ELR (cell line): ENCODE data around the gene SPON1.
"Not testable (repeated sequence)": the region's sequence is repeated elsewhere in the genome, so short reads cannot be mapped to it uniquely, and the experiment has no call there.

ENCODE experiments used
- DNase-seq: peaks from one replicate; pipeline ENCODE4 v3.0.0-alpha.2; 2015; ENCODE audit warnings: low read depth

The SPON1 gene

DNA sequence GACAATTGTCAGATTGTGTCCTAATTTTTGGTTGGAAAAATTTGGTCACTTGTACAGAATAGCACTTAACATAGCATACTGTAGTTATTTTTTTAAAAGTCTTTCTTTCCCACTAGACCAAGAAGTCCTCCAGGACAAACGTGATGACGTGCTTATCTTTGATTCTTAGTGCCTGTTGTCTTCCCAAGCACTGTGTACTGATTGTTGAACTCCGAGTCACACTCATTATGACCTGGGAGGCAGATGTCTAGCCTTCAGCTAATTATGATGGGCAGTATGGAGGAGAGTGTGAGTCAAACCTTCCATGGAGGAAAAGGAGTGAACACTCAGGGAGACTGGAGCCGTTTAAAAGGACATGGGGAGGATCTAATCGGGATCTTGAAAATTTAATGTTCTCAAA is 119.8 kb downstream of the SPON1 start:
- no peak for DNase-seq

DNA sequence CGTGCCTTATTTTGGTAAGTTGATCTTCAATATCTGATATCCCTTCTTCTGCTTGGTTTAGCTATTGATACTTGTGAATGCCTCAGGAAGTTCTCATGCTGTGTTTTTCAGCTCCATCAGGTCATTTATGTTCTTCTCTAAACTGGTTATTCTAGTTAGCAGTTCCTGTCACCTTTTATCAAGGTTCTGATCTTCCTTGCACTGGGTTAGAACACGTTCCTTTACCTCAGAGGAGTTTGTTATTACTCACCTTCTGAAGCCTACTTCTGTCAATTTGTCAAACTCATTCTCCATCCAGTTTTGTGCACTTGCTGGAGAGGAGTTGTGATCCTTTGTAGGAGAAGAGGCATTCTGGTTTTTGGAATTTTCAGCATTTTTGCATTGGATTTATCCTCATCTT is 126.3 kb downstream of the SPON1 start:
- not testable (repeated sequence) for DNase-seq

DNA sequence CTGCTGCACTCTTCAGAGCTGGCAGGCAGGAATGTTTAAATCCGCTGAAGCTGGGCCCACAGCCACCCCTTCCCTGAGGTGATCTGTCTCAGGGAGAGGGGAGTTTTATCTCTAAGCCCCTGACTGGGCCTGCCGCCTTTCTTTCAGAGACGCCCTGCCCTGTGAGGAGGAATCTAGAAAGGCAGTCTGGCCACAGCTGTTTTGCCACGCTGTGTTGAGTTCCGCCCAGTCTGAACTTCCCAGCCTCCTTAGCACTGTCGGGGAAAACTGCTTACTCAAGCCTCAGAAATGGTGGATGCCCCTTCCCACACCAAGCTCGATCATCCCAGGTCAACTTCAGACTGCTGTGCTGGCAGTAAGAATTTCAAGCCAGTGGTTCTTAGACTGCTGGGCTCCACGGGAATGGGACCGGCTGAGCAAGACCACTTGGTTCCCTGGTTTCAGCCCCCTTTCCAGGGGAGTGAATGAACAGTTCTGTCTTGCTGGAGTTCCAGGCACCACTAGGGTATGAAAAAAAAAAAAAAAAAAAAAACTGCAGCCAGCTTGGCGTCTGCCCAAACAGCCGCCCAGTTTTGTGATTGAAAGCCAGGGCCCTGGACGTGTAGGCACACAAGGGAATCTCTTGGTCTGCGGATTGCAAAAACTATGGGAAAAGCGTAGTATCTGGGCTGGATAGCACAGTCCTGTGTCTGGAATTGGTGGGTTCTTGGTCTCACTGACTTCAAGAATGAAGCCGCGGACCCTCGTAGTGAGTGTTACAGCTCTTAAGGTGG is 127.4 kb downstream of the SPON1 start:
- DNase-seq = no peak

DNA sequence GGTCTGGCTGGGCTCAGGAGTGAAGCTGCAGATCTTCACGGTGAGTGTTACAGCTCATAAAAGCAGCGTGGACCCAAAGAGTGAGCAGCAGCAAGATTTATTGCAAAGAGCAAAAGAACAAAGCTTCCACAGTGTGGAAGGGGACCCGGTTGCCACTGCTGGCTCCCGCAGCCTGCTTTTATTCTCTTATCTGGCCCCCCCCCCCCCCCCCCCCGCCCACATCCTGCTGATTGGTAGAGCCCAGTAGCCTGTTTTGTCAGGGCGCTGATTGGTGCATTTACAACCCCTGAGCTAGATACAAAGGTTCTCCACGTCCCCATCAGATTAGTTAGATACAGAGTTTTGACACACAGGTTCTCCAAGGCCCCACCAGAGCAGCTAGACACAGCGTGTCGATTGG is 128.1 kb downstream of the SPON1 start:
- not testable (repeated sequence) for DNase-seq

DNA sequence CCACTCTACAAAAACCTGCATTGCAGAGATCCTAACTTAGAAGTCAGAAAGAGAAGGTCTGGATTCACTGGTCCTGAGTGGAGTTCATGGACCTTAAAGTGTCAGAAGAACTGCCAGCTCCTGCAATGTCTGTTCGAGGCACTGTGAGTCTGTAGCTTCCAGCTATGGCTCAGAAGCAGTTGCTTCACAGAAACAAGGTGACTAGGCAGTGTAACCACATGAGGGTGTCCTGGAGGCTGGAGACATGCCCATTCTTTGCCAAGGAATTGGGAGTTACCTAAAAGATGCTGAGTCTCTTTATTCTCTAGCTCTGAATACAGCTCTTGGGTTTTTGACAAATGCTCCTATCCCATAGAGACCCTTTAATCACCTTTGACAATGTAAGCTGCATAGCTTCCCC is 130.5 kb downstream of the SPON1 start:
- no peak for DNase-seq

DNA sequence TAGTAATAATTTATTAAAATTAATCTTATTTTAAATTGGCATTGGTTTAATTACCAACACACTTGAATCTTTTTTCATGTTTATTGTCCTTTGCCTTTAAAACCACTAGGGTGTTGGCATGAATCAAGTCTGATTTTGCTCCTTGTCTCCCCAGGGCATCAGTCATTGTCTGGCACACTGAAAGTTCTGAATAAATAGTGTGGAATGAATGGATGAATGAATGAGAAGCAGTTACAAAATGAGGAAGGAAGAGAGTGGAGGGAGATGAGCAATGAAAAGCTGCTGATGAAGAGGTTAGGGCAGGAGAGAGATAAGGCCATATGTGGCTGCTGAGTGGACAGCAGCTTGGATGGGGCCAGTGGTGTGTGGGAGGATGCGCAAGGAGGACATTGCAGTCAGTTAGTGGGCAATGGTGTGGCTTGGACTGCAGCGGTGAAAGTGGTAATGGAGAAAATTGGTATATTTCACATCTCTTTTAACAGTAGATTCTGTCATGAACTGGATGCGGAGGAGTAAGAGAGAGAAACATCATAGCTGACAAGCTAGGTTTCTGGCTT is 132.0 kb downstream of the SPON1 start:
- DNase-seq = no peak

DNA sequence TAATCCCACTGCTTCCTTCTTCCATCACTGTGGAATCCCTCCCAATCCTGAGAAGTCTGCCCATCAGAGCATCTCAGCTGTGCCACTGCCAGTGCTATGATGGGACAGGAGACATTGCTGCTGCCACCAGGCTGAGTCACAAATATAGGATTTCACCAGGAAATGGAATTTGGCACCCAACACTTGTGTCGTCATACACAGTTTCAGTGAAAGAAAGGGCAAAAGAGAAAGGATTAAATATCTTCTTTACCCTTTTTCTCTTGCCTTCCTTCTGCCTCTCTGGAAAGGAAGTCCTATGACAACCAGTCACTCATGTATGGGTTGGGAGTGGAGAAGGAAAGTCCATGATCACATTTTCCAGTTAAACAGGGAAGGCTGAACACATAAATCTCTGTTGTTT is 133.4 kb downstream of the SPON1 start:
- no peak for DNase-seq

DNA sequence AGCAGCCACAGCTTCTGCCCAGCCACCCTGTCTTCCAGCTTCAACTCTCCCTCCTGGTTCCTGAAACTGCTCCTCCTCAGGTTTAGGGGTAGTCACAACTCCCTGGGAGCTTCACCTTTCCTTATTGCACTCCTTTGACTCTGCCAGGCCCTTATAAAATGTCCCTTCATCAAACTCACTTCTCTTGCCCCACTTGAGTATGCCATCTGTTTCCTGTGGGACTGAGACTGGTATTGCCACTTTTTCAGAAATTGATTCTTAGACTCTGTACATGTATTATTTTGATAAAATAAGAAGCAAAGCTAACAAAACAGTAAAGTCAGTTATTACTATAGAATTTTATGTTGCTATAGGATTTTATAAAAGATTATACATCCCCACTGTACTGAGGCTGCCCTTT is 134.1 kb downstream of the SPON1 start:
- DNase-seq = no peak

DNA sequence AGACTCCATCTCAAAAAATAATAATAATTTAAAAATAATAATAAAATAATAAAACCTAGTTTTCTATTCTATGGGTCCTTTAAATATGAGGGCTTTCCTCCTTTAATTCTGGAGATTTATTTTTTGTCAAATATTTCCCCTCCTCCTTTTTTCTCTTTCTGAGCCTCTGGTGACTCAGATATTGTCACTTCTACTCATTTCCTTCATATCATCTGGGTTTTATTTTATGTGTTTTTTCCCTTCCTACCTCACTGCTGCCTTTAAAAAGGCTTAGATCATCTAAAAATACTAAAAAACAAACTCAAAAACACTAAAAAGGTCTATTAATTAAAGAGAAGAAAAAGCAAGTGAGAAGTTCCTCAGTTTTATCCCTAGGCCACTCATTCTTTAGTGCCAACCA is 138.9 kb downstream of the SPON1 start:
- DNase-seq = no peak

DNA sequence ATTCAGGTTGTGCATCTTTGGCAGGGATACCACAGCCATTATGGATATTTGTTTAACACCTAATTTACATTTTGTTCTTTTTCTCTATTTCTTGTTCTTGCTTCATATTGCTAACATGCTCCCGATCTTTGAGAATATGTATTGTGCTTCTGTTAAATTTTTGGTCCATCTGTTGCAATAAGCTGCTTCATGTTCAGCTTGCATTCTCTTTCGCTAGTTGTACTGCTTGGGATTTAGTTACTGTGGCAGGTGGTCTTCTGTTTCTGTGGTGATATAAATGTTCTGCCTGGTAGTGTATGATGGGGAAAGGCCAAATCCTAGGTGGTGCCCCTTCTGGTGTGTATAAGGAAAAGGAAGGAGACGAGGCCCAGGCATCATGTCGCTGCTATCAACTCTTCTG is 140.2 kb downstream of the SPON1 start:
- DNase-seq = no peak

DNA sequence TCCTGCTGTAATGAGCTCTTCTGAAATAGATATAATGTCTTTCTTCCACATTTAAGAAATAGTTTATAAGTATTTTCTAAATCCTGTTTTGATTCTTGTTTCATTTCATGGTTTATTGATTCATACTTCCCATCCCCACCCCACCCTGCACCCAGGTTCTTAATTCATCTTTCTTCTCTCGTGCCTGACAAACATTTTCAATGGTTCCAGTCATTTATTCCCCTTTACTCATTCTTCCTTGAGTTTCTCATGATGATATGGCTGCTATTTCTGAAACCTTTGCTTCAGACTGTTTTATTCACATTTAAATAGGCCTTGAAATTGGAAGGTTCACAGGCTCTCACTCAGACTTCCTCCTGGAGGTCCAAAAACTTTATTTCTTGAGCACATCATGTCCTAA is 142.9 kb downstream of the SPON1 start:
- DNase-seq = no peak

DNA sequence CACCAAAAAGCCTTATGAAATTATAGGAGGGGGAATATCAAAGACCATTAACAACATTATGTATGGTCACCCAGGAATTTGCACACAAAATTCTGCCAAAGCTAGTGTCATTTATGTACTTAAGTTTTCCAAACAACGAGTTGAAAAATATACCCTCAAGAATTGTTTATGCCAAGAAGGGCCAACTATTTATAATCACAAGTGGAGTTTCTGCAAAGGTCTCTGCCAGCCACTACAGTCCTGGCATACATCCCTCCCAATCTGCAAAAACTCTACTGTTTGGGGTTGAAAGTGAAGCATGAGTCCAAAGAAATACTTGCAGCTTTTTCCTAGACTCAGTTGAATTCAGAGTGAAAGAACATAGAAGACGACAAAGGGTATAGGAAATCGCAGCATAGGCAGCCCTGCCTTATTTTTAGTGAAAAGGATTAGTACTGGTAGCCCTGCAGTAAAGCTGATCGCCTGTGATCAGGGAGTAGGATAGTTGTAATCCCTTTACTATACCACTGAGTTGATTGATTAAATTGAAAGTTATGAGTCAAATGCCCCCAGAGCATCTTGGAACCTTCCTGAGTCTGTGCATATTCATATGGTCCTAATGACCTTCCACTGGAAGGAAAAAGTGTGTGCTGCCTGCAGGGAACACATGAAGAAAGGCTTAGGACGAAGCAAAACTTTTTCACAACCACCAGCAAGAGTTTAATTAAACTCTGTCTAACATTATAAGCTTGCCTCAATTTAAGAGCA is 144.0 kb downstream of the SPON1 start:
- no peak for DNase-seq

DNA sequence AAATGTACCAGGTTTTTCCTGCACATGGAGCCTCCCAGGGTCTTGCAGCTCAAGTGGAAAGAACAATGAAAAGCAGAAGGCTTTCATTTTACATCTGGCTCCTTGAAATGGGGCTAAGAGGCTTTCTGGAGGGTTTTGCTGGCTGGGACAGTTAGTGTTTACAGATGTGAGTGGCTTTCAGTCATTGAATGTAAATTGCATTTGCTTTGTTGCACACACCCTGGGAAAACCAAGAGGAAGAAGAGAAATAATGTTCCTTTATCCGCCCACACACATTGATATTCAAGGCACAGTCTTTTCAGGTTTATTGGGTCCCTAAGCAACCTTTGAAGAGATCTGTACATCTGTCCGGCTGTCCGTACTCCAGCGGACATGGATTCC is 144.5 kb downstream of the SPON1 start:
- no peak for DNase-seq

DNA sequence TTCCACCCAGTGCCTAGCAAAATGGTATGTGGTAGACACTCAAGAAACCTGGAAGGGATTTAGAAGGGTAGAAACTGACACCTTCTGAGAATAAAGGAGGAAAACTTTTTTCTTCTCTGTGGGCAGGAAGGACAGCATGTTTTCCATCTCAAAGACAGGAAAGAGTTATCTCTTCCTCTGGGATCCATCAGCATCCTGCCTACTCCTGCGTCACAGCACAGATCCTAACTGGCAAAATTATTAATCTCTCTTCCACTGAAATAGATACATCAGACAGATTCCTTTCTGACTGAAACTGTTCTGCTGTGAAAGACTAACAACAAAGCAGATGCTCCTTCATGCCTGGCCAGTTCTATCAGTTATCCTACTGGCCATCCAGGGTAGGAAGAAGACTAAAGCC is 147.2 kb downstream of the SPON1 start:
- DNase-seq = no peak

DNA sequence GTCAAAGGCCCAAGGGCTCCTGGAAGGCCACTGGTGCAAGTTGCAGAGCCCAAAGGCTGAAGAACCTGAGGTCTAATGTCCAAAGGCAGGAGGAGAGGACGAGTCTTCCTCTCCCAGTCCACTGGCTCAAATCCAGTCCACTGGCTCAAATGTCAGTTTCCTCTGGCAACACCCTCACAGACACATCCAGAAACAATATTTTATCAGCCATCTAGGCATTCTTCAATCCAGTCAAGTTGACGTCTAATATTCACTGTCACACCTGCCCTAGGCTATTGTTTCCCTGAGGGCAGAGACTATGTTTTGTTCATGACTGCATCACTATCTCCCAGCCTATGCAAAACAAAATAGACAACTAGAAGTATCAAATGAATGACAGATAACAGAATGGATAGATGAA is 148.1 kb downstream of the SPON1 start:
- DNase-seq = no peak

DNA sequence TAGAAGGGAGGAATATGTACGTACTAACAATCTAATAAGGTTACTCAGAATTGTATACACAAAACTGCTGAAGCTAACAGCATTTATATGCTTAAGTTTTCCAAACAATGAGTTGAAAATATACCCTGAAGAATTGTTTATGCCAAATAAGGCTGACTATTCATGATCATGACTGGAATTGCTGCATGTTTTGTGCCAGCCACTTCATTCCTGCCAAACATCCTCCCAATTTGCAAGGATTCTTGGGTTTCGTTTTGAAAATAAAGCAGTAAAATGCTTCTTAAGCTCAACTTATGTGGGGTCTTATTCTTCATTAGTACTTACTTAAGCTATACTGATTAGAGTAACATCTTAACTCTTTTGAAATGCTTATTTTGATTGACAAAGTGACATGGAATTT is 149.0 kb downstream of the SPON1 start:
- no peak for DNase-seq

DNA sequence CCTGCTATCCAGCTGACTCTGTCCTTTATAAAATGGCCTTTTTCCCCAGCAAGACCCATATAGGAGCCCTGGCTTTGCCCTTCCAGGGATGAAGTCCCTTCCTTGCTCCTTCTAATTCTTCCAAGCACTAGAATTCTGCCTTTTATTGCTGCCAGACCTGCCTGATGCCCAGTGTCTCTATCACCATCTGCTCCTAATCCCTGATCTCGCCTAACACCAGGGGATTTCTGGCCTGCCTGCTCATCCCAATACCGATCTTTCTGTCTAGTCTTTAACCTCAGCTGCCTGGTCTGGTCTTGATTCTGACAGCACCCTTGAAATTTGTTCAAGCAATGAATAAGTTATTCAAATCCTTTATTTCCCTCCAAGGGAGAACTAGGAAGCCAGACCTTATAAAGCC is 150.2 kb downstream of the SPON1 start:
- DNase-seq = no peak

DNA sequence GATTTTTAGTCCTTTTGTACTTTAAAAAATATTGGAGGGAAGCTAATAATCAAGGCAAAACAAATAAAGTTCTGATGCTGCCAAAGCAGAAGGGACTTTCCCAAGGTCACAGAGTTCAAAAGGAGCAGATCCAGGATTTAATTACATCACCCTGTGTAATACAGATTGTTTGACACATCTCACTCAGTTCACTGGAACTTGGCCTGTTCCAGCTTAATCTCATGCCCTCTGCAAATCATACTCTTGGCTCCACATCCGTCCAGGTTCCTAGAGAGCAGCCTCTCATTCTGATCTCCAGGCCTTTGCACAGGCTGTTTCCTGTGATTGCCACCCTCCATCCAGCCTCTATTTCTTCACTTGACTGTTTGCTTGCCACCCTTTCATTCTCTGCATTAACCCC is 151.7 kb downstream of the SPON1 start:
- DNase-seq = no peak

DNA sequence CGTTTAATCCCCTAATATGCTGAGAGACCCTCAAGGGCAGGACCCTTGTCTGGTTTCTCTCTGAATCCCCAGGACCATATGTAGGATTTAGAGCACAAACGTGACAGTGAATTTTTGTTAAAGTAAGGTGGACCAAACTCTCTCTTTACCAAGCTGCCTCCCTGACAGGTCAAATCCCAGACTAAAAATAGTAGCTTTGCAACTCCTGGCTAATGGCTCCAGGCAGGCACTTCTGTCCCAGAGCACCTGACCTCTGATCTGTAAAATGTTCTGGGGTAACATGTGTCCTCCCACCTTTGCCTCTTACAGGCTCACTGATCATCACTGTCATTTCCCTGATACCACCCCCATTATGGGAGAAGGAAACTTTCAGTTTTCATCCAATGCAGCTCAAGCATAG is 152.3 kb downstream of the SPON1 start:
- no peak for DNase-seq

DNA sequence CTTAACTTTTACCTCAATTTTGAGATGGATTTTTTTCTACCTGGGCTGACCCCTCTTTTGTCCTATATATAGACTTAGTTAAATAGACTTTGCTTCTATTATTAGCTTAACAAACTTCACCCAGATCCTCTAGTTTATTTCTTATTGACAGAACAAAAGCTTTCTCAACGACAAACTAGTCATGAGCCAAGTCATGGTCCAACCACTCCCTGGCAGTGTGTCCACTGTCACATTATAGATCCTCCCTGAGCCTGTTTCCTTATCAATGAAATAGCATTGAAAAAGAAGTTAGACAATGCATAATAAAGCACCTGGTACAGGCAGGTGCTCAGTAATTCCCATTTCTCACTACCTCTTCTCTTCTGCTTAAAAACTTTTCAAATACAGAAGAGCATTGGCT is 155.1 kb downstream of the SPON1 start:
- DNase-seq = no peak

DNA sequence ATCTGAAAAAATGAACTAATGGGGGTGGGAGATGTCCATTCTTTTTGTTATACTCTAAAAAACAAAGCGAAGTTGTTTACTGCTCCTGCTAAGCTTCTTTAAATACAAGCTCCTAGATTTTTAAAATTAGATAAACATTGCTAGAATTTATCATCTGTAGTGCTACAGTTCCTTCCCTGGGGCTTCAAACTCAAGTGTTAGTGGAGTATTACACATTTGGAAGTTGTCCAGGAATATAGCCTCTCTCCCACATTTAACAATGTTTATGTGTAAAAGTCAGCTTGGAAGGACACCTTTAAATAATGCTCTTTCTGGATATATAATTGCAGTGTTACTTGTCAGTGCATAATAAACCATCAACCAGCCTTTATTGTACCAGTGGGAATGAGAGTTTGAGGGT is 155.5 kb downstream of the SPON1 start:
- DNase-seq = no peak

DNA sequence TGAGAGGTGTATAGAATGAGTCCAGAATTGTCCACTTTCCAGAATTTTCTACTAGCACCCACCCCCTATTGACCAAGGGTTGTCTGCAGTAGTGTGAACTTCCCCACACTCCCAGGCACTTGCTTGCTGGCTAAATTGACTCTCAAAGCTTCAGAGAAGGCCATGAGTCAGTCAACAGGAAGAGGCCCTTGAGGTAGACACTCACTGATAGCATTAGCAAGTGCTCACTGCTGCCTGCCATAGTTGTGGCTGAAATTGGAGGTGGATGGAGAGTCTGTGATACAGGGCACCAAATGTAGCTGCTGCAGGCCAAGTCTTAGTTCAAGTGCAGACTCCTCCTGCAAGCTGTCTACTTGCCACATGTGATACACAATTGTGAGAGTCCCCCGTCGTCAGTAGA is 156.8 kb downstream of the SPON1 start:
- DNase-seq = peak; percentile 18

DNA sequence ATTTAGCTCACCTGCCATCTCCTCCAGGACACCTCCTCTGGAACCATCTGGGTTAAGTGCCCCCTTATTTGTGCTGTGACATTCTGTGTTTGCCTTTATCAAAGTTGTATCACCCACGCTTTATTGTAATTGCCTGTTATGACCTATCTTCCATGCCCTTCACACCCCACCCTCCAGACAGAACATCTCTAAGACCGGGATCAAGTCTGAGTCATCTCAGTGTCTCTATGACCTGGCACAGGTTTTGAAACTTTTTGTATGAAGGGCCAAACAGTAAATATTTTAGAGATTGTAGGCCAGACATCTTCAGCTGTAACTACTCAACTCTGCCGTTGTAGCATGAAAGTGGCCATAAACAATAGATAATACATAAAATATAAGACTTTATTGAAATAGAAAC is 161.8 kb downstream of the SPON1 start:
- DNase-seq = no peak

DNA sequence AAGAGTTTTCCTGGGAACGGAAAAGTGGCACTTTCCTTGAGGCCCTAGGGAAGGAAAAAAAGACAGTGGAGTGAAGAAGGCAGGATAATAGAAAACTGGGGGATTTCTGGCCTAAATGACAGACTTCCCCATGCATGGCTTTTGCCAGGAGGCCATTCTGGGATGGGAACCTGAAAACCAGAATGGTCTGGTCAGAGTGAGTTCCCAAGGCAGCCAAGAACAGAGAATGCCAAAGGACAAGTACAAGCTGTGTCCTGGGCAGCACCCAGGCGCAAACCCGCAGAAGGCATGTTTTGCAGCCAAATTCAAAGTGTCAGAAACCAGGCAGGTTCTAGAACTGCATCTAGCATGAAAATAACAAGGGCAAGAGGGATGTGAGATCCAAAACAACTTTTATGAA is 162.4 kb downstream of the SPON1 start:
- DNase-seq = no peak
